ENCODE data around the gene LCN12. TPM values are rescaled to one million over a fixed set of nuclear protein-coding genes. Genes with fewer than 3 reads are reported as not detected.

The LCN12 gene
- polyA plus RNA-seq, 10 donors: 0.25 to 1.2 (median 0.68) TPM

Other genes starting within 250 kb of the LCN12 start
- gene DIPK1B, start 239.7 kb upstream of the LCN12 start, polyA plus RNA-seq (ENCODE audit: insufficient read length in 10 of 10): 10 to 100 TPM; 12.0 to 23.5 (median 15.4) TPM
- 10 to 100 TPM in 3 of 10 donors, 1 to 10 TPM in 7; 2.4 to 17.8 (median 8.8) TPM for gene LCN10, start 209.3 kb upstream of the LCN12 start, polyA plus RNA-seq (ENCODE audit: insufficient read length in 10 of 10)
- under 1 TPM in 1 of 10 donors, not detected in 9; 0.33 TPM for gene LCN6, start 203.7 kb upstream of the LCN12 start, polyA plus RNA-seq (ENCODE audit: insufficient read length in 10 of 10)
- 10 to 100 TPM in 2 of 10 donors, 1 to 10 TPM in 8; 1.1 to 10.8 (median 7.8) TPM for gene LCN8, start 194.0 kb upstream of the LCN12 start, polyA plus RNA-seq (ENCODE audit: insufficient read length in 10 of 10)
- gene LCN15, start 187.8 kb upstream of the LCN12 start, polyA plus RNA-seq (ENCODE audit: insufficient read length in 10 of 10): under 1 TPM; 0.22 to 0.95 (median 0.52) TPM
- gene TMEM141, start 160.9 kb upstream of the LCN12 start, polyA plus RNA-seq (ENCODE audit: insufficient read length in 10 of 10): 10 to 100 TPM; 24.8 to 43.7 (median 34.1) TPM
- gene CCDC183, start 155.9 kb upstream of the LCN12 start, polyA plus RNA-seq (ENCODE audit: insufficient read length in 10 of 10): 1 to 10 TPM; 1.1 to 3.3 (median 1.9) TPM
- gene RABL6, start 144.3 kb upstream of the LCN12 start, polyA plus RNA-seq (ENCODE audit: insufficient read length in 10 of 10): 10 to 100 TPM; 41.0 to 59.7 (median 50.7) TPM
- gene AJM1, start 109.8 kb upstream of the LCN12 start, polyA plus RNA-seq (ENCODE audit: insufficient read length in 10 of 10): 1 to 10 TPM; 1.3 to 2.1 (median 1.7) TPM
- 100 to 1,000 TPM in 4 of 10 donors, 10 to 100 TPM in 6; 63.9 to 118 (median 81.7) TPM for gene PHPT1, start 102.9 kb upstream of the LCN12 start, polyA plus RNA-seq (ENCODE audit: insufficient read length in 10 of 10)
- 1 to 10 TPM; 2.0 to 5.6 (median 3.9) TPM for gene MAMDC4, start 99.9 kb upstream of the LCN12 start, polyA plus RNA-seq (ENCODE audit: insufficient read length in 10 of 10)
- 100 to 1,000 TPM; 236 to 394 (median 310) TPM for gene EDF1, start 86.0 kb upstream of the LCN12 start, polyA plus RNA-seq (ENCODE audit: insufficient read length in 10 of 10)
- gene TRAF2, start 65.8 kb upstream of the LCN12 start, polyA plus RNA-seq (ENCODE audit: insufficient read length in 10 of 10): 10 to 100 TPM in 2 of 10 donors, 1 to 10 TPM in 8; 8.1 to 10.7 (median 9.6) TPM
- 10 to 100 TPM; 27.4 to 47.9 (median 34.4) TPM for gene FBXW5, start 7.5 kb upstream of the LCN12 start, polyA plus RNA-seq (ENCODE audit: insufficient read length in 10 of 10)
- 1 to 10 TPM in 1 of 10 donors, under 1 TPM in 8, not detected in 1; 0.29 to 1.0 (median 0.51) TPM for gene C8G, start 7.0 kb upstream of the LCN12 start, polyA plus RNA-seq (ENCODE audit: insufficient read length in 10 of 10)
- 10 to 100 TPM in 8 of 10 donors, 1 to 10 TPM in 2; 2.3 to 36.3 (median 17.1) TPM for gene PTGDS, start 25.2 kb downstream of the LCN12 start, polyA plus RNA-seq (ENCODE audit: insufficient read length in 10 of 10)
- gene LCNL1, start 30.7 kb downstream of the LCN12 start, polyA plus RNA-seq (ENCODE audit: insufficient read length in 10 of 10): 1 to 10 TPM in 3 of 10 donors, under 1 TPM in 7; 0.14 to 1.1 (median 0.66) TPM
- gene PAXX, start 40.1 kb downstream of the LCN12 start, polyA plus RNA-seq (ENCODE audit: insufficient read length in 10 of 10): 10 to 100 TPM; 11.8 to 28.5 (median 21.6) TPM
- gene CLIC3, start 44.3 kb downstream of the LCN12 start, polyA plus RNA-seq (ENCODE audit: insufficient read length in 10 of 10): 1 to 10 TPM in 2 of 10 donors, under 1 TPM in 6, not detected in 2; 0.28 to 4.7 (median 0.54) TPM
- gene ABCA2, start 76.0 kb downstream of the LCN12 start, polyA plus RNA-seq (ENCODE audit: insufficient read length in 10 of 10): 10 to 100 TPM; 11.5 to 18.7 (median 16.7) TPM
- gene FUT7, start 79.8 kb downstream of the LCN12 start, polyA plus RNA-seq (ENCODE audit: insufficient read length in 10 of 10): under 1 TPM in 4 of 10 donors, not detected in 6; 0.10 to 0.48 (median 0.12) TPM
- gene NPDC1, start 93.9 kb downstream of the LCN12 start, polyA plus RNA-seq (ENCODE audit: insufficient read length in 10 of 10): 10 to 100 TPM; 28.5 to 53.0 (median 38.4) TPM
- gene ENTPD2, start 101.8 kb downstream of the LCN12 start, polyA plus RNA-seq (ENCODE audit: insufficient read length in 10 of 10): 10 to 100 TPM in 6 of 10 donors, 1 to 10 TPM in 4; 7.5 to 16.5 (median 12.1) TPM
- 1 to 10 TPM; 1.9 to 7.1 (median 3.9) TPM for gene SAPCD2, start 118.3 kb downstream of the LCN12 start, polyA plus RNA-seq (ENCODE audit: insufficient read length in 10 of 10)
- gene UAP1L1, start 125.2 kb downstream of the LCN12 start, polyA plus RNA-seq (ENCODE audit: insufficient read length in 10 of 10): 1 to 10 TPM; 1.5 to 3.0 (median 2.0) TPM
- 10 to 100 TPM; 31.3 to 54.4 (median 41.1) TPM for gene MAN1B1, start 134.7 kb downstream of the LCN12 start, polyA plus RNA-seq (ENCODE audit: insufficient read length in 10 of 10)
- gene DPP7, start 162.5 kb downstream of the LCN12 start, polyA plus RNA-seq (ENCODE audit: insufficient read length in 10 of 10): 10 to 100 TPM; 21.9 to 43.1 (median 28.8) TPM
- under 1 TPM in 2 of 10 donors, not detected in 8; 0.07 TPM for gene GRIN1, start 186.9 kb downstream of the LCN12 start, polyA plus RNA-seq (ENCODE audit: insufficient read length in 10 of 10)
- gene LRRC26, start 217.8 kb downstream of the LCN12 start, polyA plus RNA-seq (ENCODE audit: insufficient read length in 10 of 10): not detected
- not detected for gene TMEM210, start 219.8 kb downstream of the LCN12 start, polyA plus RNA-seq (ENCODE audit: insufficient read length in 10 of 10)
- gene ANAPC2, start 236.3 kb downstream of the LCN12 start, polyA plus RNA-seq (ENCODE audit: insufficient read length in 10 of 10): 10 to 100 TPM; 21.2 to 36.5 (median 29.2) TPM
- 10 to 100 TPM; 38.2 to 72.0 (median 49.6) TPM for gene SSNA1, start 236.4 kb downstream of the LCN12 start, polyA plus RNA-seq (ENCODE audit: insufficient read length in 10 of 10)
- gene TPRN, start 248.5 kb downstream of the LCN12 start, polyA plus RNA-seq (ENCODE audit: insufficient read length in 10 of 10): 10 to 100 TPM in 2 of 10 donors, 1 to 10 TPM in 8; 5.8 to 10.9 (median 7.8) TPM

Data from muscle of back (tissue), 10 donors.